Stimulated activated naive B cell treated with anti-CD40 and anti-IgM and Interleukin-4, amounts not matched to agents 10 μg/mL and 1 μg/mL and 100 μg/mL, for 72 hours (primary cell): ENCODE results near the gene TMED5.

ENCODE experiments used
- ATAC-seq, 2 donors: fragments of 150-1000 bp; cut with Tn5 transposase; replicated peaks; 2 replicates each; pipeline ENCODE4 v1.10.0; 2021; ENCODE audit warnings: moderate library complexity in 1 of 2
- DNase-seq: peaks from one replicate; pipeline ENCODE4 v3.0.0; 2021
- H3K27ac Mint-ChIP-seq: one replicate; pipeline ENCODE4 v1.8.0; 2022; ENCODE audit warnings: mild to moderate bottlenecking, mixed read lengths
- H3K27me3 Mint-ChIP-seq, 2 donors: one replicate each; pipeline ENCODE4 v1.8.0; 2022; ENCODE audit warnings: mixed read lengths in 2 of 2
- H3K36me3 Mint-ChIP-seq, 2 donors: one replicate each; pipeline ENCODE4 v1.8.0; 2022; ENCODE audit warnings: mixed read lengths in 2 of 2, mild to moderate bottlenecking in 1 of 2
- H3K4me1 Mint-ChIP-seq, 2 donors: one replicate each; pipeline ENCODE4 v1.8.0; 2022; ENCODE audit warnings: mixed read lengths in 2 of 2, mild to moderate bottlenecking in 1 of 2
- H3K4me3 Mint-ChIP-seq, 2 donors: one replicate each; pipeline ENCODE4 v1.8.0; 2022; ENCODE audit warnings: mild to moderate bottlenecking in 2 of 2, mixed read lengths in 2 of 2, moderate library complexity in 1 of 2
- H3K9me3 Mint-ChIP-seq, 2 donors: one replicate each; pipeline ENCODE4 v1.8.0; 2022; ENCODE audit warnings: mixed read lengths in 2 of 2, mild to moderate bottlenecking in 1 of 2

The TMED5 gene

GRCh38 chr1:93159337-93159736 is 20.9 kb downstream of the TMED5 start:
- Mint-ChIP-seq H3K36me3 (peaks cover 21 to 23% of the 10 kb centered on the region in 2 donors), H3K4me1 (peaks cover 9 to 16% of the 10 kb centered on the region in 2 donors)

GRCh38 chr1:93155335-93155734 is 24.9 kb downstream of the TMED5 start:
- no peaks in the 10 kb centered on the region for H3K27me3 Mint-ChIP-seq
- no peak overlapping the region for H3K4me3 Mint-ChIP-seq
- peaks cover 2 to 5% of the 10 kb centered on the region in 2 donors for H3K4me1 Mint-ChIP-seq
- DNase-seq (no peak), ATAC-seq (no peak)
- H3K27ac Mint-ChIP-seq = no peak overlapping the region
- H3K9me3 Mint-ChIP-seq = no peaks in the 10 kb centered on the region
- peaks cover 13 to 20% of the 10 kb centered on the region in 2 donors for H3K36me3 Mint-ChIP-seq

More at GRCh38 chr1:93159337-93159736, 20.9 kb downstream of the TMED5 start:
- no peak for DNase-seq
- H3K27ac Mint-ChIP-seq = no peak overlapping the region
- H3K9me3 Mint-ChIP-seq = no peaks in the 10 kb centered on the region
- no peak for ATAC-seq
- H3K27me3 Mint-ChIP-seq = no peaks in the 10 kb centered on the region
- no peak overlapping the region for H3K4me3 Mint-ChIP-seq

- Mint-ChIP-seq H3K36me3 (peaks cover 16 to 22% of the 10 kb centered on the region in 2 donors), H3K27me3 (no peaks in the 10 kb centered on the region), H3K27ac (no peak overlapping the region), H3K4me3 (no peak overlapping the region), H3K4me1 (peaks cover 2 to 5% of the 10 kb centered on the region in 2 donors), H3K9me3 (no peaks in the 10 kb centered on the region)
- DNase-seq (no peak), ATAC-seq (no peak)
These were observed 25.3 kb downstream of the TMED5 start for GRCh38 chr1:93154898-93155297.

- no peak for DNase-seq
- peaks cover 2 to 5% of the 10 kb centered on the region in 2 donors for H3K4me1 Mint-ChIP-seq
- H3K9me3 Mint-ChIP-seq = no peaks in the 10 kb centered on the region
- H3K4me3 Mint-ChIP-seq = no peak overlapping the region
- no peak for ATAC-seq
- H3K27me3 Mint-ChIP-seq = no peaks in the 10 kb centered on the region
- peaks cover 20 to 36% of the 10 kb centered on the region in 2 donors for H3K36me3 Mint-ChIP-seq
- no peak overlapping the region for H3K27ac Mint-ChIP-seq
These were observed 27.4 kb downstream of the TMED5 start for GRCh38 chr1:93152835-93153234.

GRCh38 chr1:93151474-93151873 is 28.7 kb downstream of the TMED5 start:
- Mint-ChIP-seq H3K27ac (no peak overlapping the region), H3K4me3 (no peak overlapping the region), H3K27me3 (no peaks in the 10 kb centered on the region), H3K9me3 (no peaks in the 10 kb centered on the region), H3K4me1 (peaks cover 2 to 5% of the 10 kb centered on the region in 2 donors), H3K36me3 (peaks cover 21 to 50% of the 10 kb centered on the region in 2 donors)
- no peak for DNase-seq
- ATAC-seq = no peak

GRCh38 chr1:93150729-93151128 is 29.5 kb downstream of the TMED5 start:
- Mint-ChIP-seq H3K9me3 (no peaks in the 10 kb centered on the region), H3K4me3 (no peak overlapping the region), H3K27ac (peak overlapping the region; percentile 44), H3K4me1 (peaks cover 0 to 9% of the 10 kb centered on the region in 2 donors), H3K27me3 (no peaks in the 10 kb centered on the region), H3K36me3 (peaks cover 17 to 46% of the 10 kb centered on the region in 2 donors)
- no peak for DNase-seq
- no peak for ATAC-seq

GRCh38 chr1:93148001-93148400 is 32.2 kb downstream of the TMED5 start:
- no peaks in the 10 kb centered on the region for H3K27me3 Mint-ChIP-seq
- peak overlapping the region; percentile 6 for H3K27ac Mint-ChIP-seq
- peaks cover 17 to 46% of the 10 kb centered on the region in 2 donors for H3K36me3 Mint-ChIP-seq
- ATAC-seq (no peak), DNase-seq (no peak)
- peaks cover 0 to 9% of the 10 kb centered on the region in 2 donors for H3K4me1 Mint-ChIP-seq
- no peak overlapping the region for H3K4me3 Mint-ChIP-seq
- H3K9me3 Mint-ChIP-seq = no peaks in the 10 kb centered on the region

GRCh38 chr1:93143769-93144168 is 36.4 kb downstream of the TMED5 start:
- Mint-ChIP-seq H3K36me3 (peaks cover 11 to 28% of the 10 kb centered on the region in 2 donors), H3K4me1 (peaks cover 0 to 4% of the 10 kb centered on the region in 2 donors), H3K9me3 (no peaks in the 10 kb centered on the region), H3K27ac (no peak overlapping the region), H3K4me3 (no peak overlapping the region), H3K27me3 (no peaks in the 10 kb centered on the region)
- ATAC-seq (no peak), DNase-seq (no peak)

- no peaks in the 10 kb centered on the region for H3K27me3 Mint-ChIP-seq
- H3K9me3 Mint-ChIP-seq = no peaks in the 10 kb centered on the region
- no peak for DNase-seq
- H3K36me3 Mint-ChIP-seq = peaks cover 13 to 27% of the 10 kb centered on the region in 2 donors
- H3K4me1 Mint-ChIP-seq = peaks cover 0 to 4% of the 10 kb centered on the region in 2 donors
- H3K27ac Mint-ChIP-seq = no peak overlapping the region
- ATAC-seq = no peak
- no peak overlapping the region for H3K4me3 Mint-ChIP-seq
These were observed 37.1 kb downstream of the TMED5 start for GRCh38 chr1:93143136-93143535.

GRCh38 chr1:93142161-93142560 is 38.1 kb downstream of the TMED5 start:
- ATAC-seq = no peak

GRCh38 chr1:93140106-93140505 is 40.1 kb downstream of the TMED5 start:
- no peak for ATAC-seq
- Mint-ChIP-seq H3K36me3 (peaks cover 17 to 18% of the 10 kb centered on the region in 2 donors), H3K4me1 (no peaks in the 10 kb centered on the region), H3K9me3 (no peaks in the 10 kb centered on the region), H3K27me3 (no peaks in the 10 kb centered on the region), H3K27ac (no peak overlapping the region), H3K4me3 (no peak overlapping the region)
- DNase-seq = no peak

More at GRCh38 chr1:93142161-93142560, 38.1 kb downstream of the TMED5 start:
- no peaks in the 10 kb centered on the region for H3K27me3 Mint-ChIP-seq
- H3K36me3 Mint-ChIP-seq = peaks cover 11 to 18% of the 10 kb centered on the region in 2 donors
- peaks cover 0 to 4% of the 10 kb centered on the region in 2 donors for H3K4me1 Mint-ChIP-seq
- H3K27ac Mint-ChIP-seq = no peak overlapping the region
- no peaks in the 10 kb centered on the region for H3K9me3 Mint-ChIP-seq
- H3K4me3 Mint-ChIP-seq = no peak overlapping the region
- no peak for DNase-seq

- H3K9me3 Mint-ChIP-seq = no peaks in the 10 kb centered on the region
- ATAC-seq (no peak), DNase-seq (no peak)
- H3K36me3 Mint-ChIP-seq = peaks cover 17 to 18% of the 10 kb centered on the region in 2 donors
- no peak overlapping the region for H3K27ac Mint-ChIP-seq
- no peaks in the 10 kb centered on the region for H3K27me3 Mint-ChIP-seq
- no peaks in the 10 kb centered on the region for H3K4me1 Mint-ChIP-seq
- no peak overlapping the region for H3K4me3 Mint-ChIP-seq
These were observed 42.5 kb downstream of the TMED5 start for GRCh38 chr1:93137604-93138292.

GRCh38 chr1:93136445-93136844 is 43.8 kb downstream of the TMED5 start:
- Mint-ChIP-seq H3K36me3 (peaks cover 17 to 18% of the 10 kb centered on the region in 2 donors), H3K4me3 (no peak overlapping the region), H3K27me3 (no peaks in the 10 kb centered on the region), H3K9me3 (no peaks in the 10 kb centered on the region), H3K27ac (no peak overlapping the region), H3K4me1 (no peaks in the 10 kb centered on the region)
- no peak for DNase-seq
- no peak for ATAC-seq

GRCh38 chr1:93132638-93133037 is 47.6 kb downstream of the TMED5 start:
- ATAC-seq = no peak
- no peaks in the 10 kb centered on the region for H3K27me3 Mint-ChIP-seq
- no peak overlapping the region for H3K4me3 Mint-ChIP-seq
- no peak for DNase-seq
- no peaks in the 10 kb centered on the region for H3K9me3 Mint-ChIP-seq
- H3K36me3 Mint-ChIP-seq = peaks cover 8% of the 10 kb centered on the region in 2 donors
- no peaks in the 10 kb centered on the region for H3K4me1 Mint-ChIP-seq
- H3K27ac Mint-ChIP-seq = no peak overlapping the region

- Mint-ChIP-seq H3K4me1 (peaks cover 0 to 6% of the 10 kb centered on the region in 2 donors), H3K9me3 (no peaks in the 10 kb centered on the region), H3K36me3 (peaks cover 8 to 10% of the 10 kb centered on the region in 2 donors), H3K4me3 (no peak overlapping the region), H3K27ac (no peak overlapping the region), H3K27me3 (no peaks in the 10 kb centered on the region)
- DNase-seq (no peak), ATAC-seq (no peak)
These were observed 50.6 kb downstream of the TMED5 start for GRCh38 chr1:93129507-93130099.
